NCI-H2107 treated with DMSO at 0.1 percent for 48 hours (cell line): ENCODE measurements around the gene CNOT6.

Source experiments
- DNase-seq: peaks from one replicate; lab custom pipeline; 2025; ENCODE audit not compliant: unreplicated experiment; lab: John Stamatoyannopoulos, UW

Gene CNOT6

GRCh38 chr5:180598797-180599589 lies 104.8 kb downstream of the CNOT6 start:
- DNase-seq, result no peak

- no peak for DNase-seq
These were observed 105.4 kb downstream of the CNOT6 start for GRCh38 chr5:180599590-180599914.

- no peak for DNase-seq
These were observed 105.9 kb downstream of the CNOT6 start for GRCh38 chr5:180599981-180600553.

- no peak for DNase-seq
These were observed 106.4 kb downstream of the CNOT6 start for GRCh38 chr5:180600554-180601041.

GRCh38 chr5:180601591-180602480 lies 107.7 kb downstream of the CNOT6 start:
- DNase-seq, result no peak

- no peak for DNase-seq
These were observed 108.4 kb downstream of the CNOT6 start for GRCh38 chr5:180602481-180603075.

GRCh38 chr5:180603076-180603594 lies 109.0 kb downstream of the CNOT6 start:
- DNase-seq, result no peak

GRCh38 chr5:180604271-180604670 lies 110.1 kb downstream of the CNOT6 start:
- DNase-seq, result no peak

GRCh38 chr5:180605554-180606214 lies 111.5 kb downstream of the CNOT6 start:
- DNase-seq, result no peak

- no peak for DNase-seq
These were observed 112.1 kb downstream of the CNOT6 start for GRCh38 chr5:180606215-180606785.

GRCh38 chr5:180607861-180608571 lies 113.8 kb downstream of the CNOT6 start:
- no peak for DNase-seq

GRCh38 chr5:180608572-180609310 lies 114.6 kb downstream of the CNOT6 start:
- DNase-seq, result no peak

- no peak for DNase-seq
These were observed 115.2 kb downstream of the CNOT6 start for GRCh38 chr5:180609386-180609785.

- DNase-seq, result no peak
These were observed 115.8 kb downstream of the CNOT6 start for GRCh38 chr5:180609817-180610550.

GRCh38 chr5:180611140-180611850 lies 117.1 kb downstream of the CNOT6 start:
- no peak for DNase-seq

- no peak for DNase-seq
These were observed 118.5 kb downstream of the CNOT6 start for GRCh38 chr5:180612683-180613082.

GRCh38 chr5:180613188-180613813 lies 119.1 kb downstream of the CNOT6 start:
- no peak for DNase-seq
